GM13976 (cell line): ENCODE data around the gene HOXB9.

Source experiments
- DNase-seq: peaks from one replicate; pipeline ENCODE4 v3.0.0; 2012; ENCODE audit warnings: low spot score
- CTCF ChIP-seq: IDR thresholded peaks from 2 replicates; pipeline ENCODE4 v1.5.1; 2012; ENCODE audit warnings: borderline replicate concordance, mild to moderate bottlenecking; ENCODE audit not compliant: insufficient read depth; ENCODE audit errors: extremely low read depth, missing control alignments, control extremely low read depth
- in situ Hi-C: fragments of 300-500 bp; cut with MboI; formaldehyde crosslinking; loops from one replicate; pipeline ENCODE4 v1.12.0; 2022; ENCODE audit warnings: low sequenced_read_pairs, mixed read lengths, inconsistent platforms; ENCODE audit not compliant: unreplicated experiment

Gene HOXB9

GRCh38 chr17:48622857-48623256 is 3.3 kb downstream of the HOXB9 start:
- TF ChIP-seq CTCF, result no peak

GRCh38 chr17:48621410-48622392 is 4.5 kb downstream of the HOXB9 start:
- in situ Hi-C loops, result no loop called here
- DNase-seq, result no peak

More at GRCh38 chr17:48622857-48623256, 3.3 kb downstream of the HOXB9 start:
- DNase-seq, result no peak
- in situ Hi-C loops, result no loop called here

GRCh38 chr17:48620461-48621139 is 5.6 kb downstream of the HOXB9 start:
- DNase-seq, result no peak
- no peak for TF ChIP-seq CTCF
- in situ Hi-C loops, result no loop called here

More at GRCh38 chr17:48621410-48622392, 4.5 kb downstream of the HOXB9 start:
- TF ChIP-seq CTCF, result no peak

GRCh38 chr17:48619826-48620449 is 6.2 kb downstream of the HOXB9 start:
- no peak for TF ChIP-seq CTCF
- in situ Hi-C loops, result no loop called here
- DNase-seq, result no peak

GRCh38 chr17:48618256-48618896 is 7.8 kb downstream of the HOXB9 start:
- in situ Hi-C loops, result no loop called here
- DNase-seq, result peak; percentile 92
- peak; percentile 96 for TF ChIP-seq CTCF
